CD4-positive, alpha-beta T cell treated with Interleukin-17A for 4 hours (primary cell): ENCODE results near the gene QSOX1.

Source experiments
- DNase-seq: peaks from one replicate; pipeline ENCODE4 v3.0.0-alpha.2; 2020; ENCODE audit warnings: mixed read lengths

QSOX1 gene

DNA sequence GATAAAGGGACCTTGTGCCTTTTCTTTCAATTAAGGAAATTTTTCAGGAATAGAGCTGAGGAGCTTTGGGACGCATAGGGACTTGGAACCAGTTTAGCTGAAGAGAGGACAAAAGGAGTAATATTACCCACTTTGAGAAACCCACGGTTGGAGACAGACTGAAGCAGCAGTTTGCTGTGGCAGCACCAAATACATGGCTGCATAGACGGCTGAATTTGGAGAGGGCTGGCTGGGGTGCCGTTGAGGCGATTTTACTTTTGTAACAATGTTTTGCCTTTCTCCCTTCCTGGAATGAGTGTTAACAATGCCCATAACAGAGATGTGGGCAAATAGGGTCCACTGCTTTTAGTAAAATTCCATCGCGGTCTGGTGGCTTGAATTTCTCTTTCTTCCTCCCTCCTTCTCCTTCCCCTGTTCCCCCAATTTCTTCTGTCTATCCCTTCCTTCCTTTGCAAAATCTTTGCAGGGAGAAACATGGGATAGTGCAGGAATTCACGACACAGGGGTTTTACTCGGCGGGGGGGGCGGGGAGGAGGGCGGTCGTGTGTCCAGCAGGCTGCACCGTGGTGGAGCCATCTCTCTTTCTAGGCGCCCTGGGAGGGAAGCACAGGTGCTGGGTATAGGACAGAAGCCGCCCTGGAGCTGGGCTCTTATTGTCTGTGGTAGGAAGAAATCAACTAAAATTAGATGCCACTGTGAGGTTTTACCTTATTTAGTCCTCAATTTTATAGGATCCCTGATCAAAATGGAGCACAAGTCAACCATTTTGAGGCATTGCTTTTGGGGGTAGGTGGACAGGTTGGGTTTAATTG is 82.2 kb downstream of the QSOX1 start:
- DNase-seq: no peak

GRCh38 chr1:180237869-180238476 is 83.3 kb downstream of the QSOX1 start:
- DNase-seq: no peak

DNA sequence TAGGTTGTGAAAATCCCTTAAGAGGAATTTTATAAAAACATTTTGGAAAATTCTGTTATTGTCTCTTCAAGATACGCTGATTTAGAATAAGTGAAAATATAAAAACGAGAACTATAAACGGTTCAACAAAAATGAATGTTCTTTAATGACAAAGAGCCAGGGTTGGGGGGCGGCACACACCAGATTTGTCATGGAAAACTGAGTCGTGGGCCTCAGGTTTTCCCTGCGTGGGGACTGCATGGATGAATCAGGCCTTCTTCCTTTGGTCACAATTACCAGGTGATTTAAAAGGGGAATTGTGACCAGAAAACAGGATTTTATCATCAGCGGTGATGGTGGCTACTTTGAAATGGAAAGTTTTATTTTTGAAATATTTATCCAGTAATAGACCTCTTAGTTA is 84.0 kb downstream of the QSOX1 start:
- DNase-seq: no peak

- no peak for DNase-seq
These were observed 84.8 kb downstream of the QSOX1 start for GRCh38 chr1:180239145-180240096.

- DNase-seq: no peak
These were observed 87.3 kb downstream of the QSOX1 start for GRCh38 chr1:180241716-180242544.

- DNase-seq: no peak
These were observed 89.0 kb downstream of the QSOX1 start for GRCh38 chr1:180243517-180244221.

DNA sequence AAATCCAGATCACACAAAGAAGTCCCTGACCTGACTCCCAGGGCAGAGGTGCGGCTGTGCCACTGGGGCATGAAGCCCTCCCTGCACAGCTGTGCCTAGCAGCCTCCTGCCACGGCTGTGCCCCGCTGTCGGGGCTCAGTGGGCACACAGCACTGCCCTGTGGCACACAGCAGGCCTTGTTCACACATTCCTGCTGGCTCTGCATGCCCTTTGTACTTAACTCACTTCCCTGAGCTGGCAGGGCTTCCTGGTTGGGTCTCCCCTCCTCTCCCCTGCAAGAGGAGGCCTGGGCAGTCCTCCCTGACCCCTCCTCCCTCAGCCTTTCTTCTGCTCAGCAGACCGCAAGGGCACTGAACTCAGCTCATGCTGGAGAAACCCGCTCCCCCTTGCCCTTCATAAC is 90.2 kb downstream of the QSOX1 start:
- no peak for DNase-seq

DNA sequence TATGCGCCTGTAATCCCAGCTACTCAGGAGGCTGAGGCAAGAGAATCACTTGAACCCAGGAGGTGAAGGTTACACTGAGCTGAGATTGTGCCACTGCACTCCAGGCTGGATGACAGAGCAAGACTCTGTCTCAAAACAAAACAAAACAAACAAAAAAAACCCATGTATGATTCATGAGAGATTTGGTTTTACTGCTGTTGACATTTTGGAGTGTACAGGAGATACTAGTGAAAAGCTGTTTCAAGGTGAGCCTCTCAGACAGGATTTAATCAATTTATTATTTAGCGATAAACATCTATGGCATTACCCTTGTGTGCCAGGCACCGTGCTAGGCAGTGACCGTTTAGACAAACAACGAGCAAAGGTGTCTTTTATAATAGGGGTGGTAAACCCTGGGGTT is 91.9 kb downstream of the QSOX1 start:
- DNase-seq: peak; percentile 0

DNA sequence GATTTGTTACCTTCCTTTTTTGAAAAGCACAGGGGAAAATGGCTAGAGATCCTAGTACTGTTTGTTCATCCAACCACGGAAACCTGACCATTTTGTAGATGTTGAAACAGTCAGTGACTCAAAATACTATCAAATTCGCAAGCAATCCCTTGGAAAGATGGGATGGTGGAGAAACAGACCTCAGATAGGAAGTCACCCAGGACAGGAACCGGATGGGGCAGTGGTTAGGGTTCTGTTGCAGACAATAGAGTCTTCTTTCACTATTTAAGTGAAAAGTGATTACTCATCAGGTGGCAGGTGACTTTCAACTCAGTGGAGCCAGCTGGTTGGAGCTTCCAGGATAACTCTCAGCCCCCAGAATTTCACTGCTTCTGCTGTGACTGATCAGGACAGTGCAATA is 92.4 kb downstream of the QSOX1 start:
- DNase-seq: peak; percentile 1

DNA sequence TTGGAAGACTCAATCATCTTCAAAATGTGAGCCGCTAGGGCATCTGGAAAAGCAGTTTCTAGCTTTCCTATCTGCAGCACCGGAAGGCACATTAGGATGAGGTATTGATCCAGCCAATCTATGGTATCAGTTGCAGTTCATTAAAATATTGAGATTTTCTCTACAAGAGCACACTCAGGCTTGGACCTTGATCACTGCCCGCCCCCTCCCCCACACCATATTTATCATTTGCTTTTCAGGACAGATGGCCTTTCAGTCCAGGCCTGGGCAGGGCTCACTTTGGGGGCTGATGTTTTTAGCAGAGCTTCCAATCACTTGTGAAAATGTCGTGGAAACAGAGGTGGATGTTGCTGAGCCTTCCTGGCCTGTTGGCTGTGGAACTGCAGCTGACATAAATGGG is 92.9 kb downstream of the QSOX1 start:
- no peak for DNase-seq

DNA sequence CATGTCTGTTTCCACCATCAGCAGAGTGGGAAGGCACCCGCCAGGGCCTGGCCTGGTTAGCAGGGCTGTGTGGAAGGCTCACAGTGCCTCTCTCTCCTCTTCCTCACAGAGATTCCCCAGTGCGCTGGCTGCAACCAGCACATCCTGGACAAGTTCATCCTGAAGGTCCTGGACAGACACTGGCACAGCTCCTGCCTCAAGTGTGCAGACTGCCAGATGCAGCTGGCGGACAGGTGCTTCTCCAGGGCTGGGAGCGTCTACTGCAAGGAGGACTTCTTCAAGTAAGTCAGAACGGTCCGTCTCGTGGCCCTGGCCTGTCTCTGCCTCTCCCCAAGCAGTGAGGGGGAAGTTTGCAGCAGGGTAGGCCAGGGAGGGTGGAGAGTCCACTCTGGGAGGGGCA is 93.5 kb downstream of the QSOX1 start:
- DNase-seq: no peak

GRCh38 chr1:180248731-180249681 is 94.3 kb downstream of the QSOX1 start:
- no peak for DNase-seq

- DNase-seq: no peak
These were observed 95.2 kb downstream of the QSOX1 start for GRCh38 chr1:180249725-180250498.

- no peak for DNase-seq
These were observed 95.8 kb downstream of the QSOX1 start for GRCh38 chr1:180250499-180250770.

GRCh38 chr1:180250883-180251509 is 96.3 kb downstream of the QSOX1 start:
- DNase-seq: no peak

GRCh38 chr1:180251526-180252305 is 97.0 kb downstream of the QSOX1 start:
- DNase-seq: no peak

- DNase-seq: peak; percentile 72
These were observed 98.2 kb downstream of the QSOX1 start for GRCh38 chr1:180252638-180253536.
